ENCODE data around the gene ZNF687.
"Not testable (repeated sequence)": the region's sequence is repeated elsewhere in the genome, so short reads cannot be mapped to it uniquely, and the experiment has no call there.

Gene ZNF687

GRCh38 chr1:151281969-151282882 is at the start of gene ZNF687:
Gene ZNF687 (plus strand): TSS chr1:151282299. CDS start chr1:151286292, 3,993 bp downstream.
- DNase-seq (ENCODE audit: low spot score), result peak; percentile 100

- no peak for DNase-seq (ENCODE audit: low spot score)
Measured at GRCh38 chr1:151235235-151235634, 46.9 kb upstream of the ZNF687 start.

DNA sequence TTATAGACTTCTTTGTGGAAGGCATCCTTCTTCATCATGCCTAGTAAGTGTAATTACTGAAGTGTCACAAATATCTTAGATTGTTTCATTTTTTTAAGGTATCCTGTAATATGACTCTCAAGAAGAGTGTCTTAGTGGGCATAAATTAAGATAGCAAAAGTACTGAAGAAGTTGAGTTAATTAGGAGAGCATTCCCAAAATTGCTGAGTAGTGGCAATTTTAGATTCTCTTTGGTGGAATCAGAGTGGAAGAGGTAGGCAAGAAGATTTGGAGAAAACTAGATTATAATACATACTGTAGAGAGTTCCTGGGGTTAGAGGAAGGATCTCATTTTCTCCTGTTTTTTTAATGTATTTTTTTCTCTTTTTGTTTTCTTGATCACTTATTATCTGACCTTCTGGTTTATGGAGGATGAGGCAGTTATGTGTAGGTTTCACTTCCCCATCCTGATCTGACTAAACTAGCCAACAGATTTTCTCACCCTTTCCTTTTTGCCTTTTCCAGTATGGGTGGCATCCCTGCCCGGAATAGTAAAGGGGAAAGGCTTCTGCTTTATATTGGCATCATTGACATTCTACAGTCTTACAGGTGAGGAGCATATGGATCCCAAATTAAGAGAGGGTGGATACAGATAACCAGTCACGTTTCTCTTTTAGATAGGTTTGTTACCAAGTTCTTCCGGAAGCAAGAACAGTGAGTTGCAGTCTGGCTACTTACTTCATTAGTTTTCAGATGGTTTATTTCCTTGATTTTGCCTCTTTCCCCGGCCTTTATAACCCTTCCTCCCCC is 44.2 kb upstream of the ZNF687 start:
- no peak for DNase-seq (ENCODE audit: low spot score)

DNA sequence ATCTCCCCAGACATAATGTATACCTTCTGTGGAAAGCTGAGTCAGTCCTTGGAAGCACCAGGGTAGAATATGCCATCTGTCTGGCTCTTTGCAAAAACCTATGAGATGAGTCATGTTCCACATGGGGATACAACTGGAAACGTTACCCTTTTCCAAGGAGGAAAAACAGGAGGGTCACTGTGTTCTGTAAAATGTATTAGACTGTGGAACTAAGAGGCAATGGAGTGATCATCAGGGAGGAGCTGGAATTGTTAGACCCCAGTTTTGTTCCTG is 43.7 kb upstream of the ZNF687 start:
- peak; percentile 94 for DNase-seq (ENCODE audit: low spot score)

DNA sequence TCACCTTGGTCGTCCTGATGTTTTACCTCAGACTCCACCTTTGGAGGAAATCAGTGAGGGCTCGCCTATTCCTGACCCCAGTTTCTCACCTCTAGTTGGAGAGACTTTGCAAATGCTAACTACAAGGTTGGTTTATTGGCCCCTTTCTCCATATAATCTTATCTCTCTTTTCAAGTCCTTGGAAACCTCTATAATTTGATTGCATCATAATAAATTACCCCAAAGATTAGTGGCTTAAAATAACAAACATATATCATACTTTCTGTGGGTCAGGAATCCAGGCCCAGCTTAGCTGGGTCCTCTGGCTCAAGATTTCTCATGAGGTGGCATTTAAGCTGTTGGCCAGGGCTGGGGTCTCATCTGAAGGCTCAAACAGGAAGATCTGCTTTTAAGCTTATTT is 39.7 kb upstream of the ZNF687 start:
- no peak for DNase-seq (ENCODE audit: low spot score)

- no peak for DNase-seq (ENCODE audit: low spot score)
Measured at GRCh38 chr1:151243683-151244216, 38.3 kb upstream of the ZNF687 start.

GRCh38 chr1:151246786-151247185 is 35.3 kb upstream of the ZNF687 start:
- no peak for DNase-seq (ENCODE audit: low spot score)

DNA sequence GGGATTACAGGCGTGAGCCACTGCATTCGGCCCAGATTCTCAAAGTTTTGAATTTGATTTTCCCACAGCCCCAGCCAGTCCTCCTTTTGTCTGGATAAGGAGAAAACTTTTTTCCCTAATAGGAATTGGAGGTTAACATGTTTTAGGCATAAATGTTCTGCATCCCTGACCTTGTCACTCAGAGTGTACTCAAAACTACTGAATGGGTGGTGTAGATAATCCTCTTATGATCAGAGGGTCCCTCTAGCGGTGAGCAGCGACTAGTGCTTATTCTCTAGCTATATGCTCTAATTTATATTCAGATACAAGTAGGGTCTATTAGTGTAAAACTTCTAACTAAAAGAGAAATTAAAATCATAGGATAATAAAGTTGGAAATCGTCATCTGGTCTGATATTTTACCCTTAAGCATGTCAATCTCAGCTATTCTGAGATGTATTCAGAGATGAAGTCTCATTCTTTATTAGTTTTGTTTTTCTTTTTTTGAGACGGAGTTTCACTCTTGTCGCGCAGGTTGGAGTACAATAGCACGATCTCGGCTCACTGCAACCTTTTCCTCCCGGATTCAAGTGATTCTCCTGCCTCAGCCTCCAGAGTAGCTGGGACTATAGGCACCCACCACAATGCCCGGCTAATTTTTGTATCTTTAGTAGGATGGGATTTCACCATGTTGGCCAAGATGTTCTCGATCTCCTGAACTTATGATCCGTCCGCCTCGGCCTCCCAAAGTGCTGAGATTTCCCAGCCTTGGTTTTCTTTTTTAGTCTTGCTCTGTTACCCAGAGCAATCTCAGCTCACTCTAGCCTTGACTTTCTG is 30.2 kb upstream of the ZNF687 start:
- DNase-seq (ENCODE audit: low spot score), result peak; percentile 71

DNA sequence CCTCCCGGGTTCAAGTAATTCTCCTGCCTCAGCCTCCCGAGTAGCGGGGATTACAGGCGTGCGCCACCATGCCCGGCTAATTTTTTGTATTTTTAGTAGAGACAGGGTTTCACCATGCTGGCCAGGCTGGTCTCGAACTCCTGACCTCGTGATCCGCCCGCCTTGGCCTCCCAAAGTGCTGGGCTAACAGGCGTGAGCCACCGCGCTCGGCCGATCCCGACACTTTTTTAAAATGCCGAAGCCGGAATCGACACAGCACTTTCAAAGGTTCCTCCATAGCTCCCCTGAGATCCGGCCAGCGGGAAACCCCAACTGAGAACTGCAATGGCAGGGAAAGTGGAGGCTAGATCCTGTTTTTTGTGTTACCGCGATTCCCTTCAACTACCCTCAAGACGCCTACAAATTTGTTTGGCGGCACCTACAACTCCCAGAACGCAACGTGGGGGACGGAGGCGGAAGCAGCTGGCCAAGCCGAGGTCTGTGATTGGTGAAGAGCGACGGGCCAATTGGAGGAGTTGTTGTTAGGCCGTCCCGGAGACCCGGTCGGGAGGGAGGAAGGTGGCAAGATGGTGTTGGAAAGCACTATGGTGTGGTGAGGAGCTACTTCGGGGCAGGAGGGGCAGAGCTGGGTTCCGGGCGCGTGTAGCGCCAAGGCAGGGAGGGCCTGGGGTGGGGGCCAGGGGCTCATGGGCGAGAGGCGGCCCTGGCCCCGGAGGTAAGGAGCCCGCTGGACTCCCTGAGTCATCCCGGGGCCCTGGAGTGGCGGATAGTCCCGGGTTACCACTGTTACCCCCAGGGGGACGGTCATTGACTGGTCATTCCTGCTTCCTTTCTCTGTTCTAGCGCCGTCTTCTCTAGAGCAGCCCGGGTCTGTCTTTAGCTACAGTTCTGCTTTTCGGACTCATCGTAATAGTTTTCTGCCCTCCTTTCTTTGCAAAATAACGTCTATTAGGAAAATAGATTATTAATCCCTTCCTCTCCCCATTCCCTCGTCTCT is 27.6 kb upstream of the ZNF687 start, which contains the start of gene PSMD4:
Gene PSMD4, plus strand, starts transcription at position 518 of the 997 bp plus-strand sequence. Its CDS starts 49 bp downstream, at position 567.
- peak; percentile 99 for DNase-seq (ENCODE audit: low spot score)

GRCh38 chr1:151255381-151255780 is 26.7 kb upstream of the ZNF687 start:
- no peak for DNase-seq (ENCODE audit: low spot score)

DNA sequence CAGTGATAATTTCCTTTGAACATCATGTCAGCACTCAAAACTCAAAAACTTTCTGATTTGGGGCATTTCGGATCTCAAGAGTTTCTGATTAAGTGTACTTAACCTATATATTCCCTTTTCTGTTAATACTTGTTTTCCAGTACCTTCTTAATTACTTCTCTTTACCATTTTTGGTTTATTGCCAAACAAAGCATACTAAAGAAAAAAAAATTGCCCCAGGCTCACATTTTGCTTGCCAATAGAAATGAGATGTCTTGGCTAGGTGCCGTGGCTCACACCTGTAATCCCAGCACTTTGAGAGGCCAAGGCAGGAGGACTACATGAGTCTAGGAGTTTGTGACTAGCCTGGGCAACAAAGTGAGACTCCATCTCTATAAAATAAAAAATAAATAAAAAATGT is 22.7 kb upstream of the ZNF687 start:
- no peak for DNase-seq (ENCODE audit: low spot score)

DNA sequence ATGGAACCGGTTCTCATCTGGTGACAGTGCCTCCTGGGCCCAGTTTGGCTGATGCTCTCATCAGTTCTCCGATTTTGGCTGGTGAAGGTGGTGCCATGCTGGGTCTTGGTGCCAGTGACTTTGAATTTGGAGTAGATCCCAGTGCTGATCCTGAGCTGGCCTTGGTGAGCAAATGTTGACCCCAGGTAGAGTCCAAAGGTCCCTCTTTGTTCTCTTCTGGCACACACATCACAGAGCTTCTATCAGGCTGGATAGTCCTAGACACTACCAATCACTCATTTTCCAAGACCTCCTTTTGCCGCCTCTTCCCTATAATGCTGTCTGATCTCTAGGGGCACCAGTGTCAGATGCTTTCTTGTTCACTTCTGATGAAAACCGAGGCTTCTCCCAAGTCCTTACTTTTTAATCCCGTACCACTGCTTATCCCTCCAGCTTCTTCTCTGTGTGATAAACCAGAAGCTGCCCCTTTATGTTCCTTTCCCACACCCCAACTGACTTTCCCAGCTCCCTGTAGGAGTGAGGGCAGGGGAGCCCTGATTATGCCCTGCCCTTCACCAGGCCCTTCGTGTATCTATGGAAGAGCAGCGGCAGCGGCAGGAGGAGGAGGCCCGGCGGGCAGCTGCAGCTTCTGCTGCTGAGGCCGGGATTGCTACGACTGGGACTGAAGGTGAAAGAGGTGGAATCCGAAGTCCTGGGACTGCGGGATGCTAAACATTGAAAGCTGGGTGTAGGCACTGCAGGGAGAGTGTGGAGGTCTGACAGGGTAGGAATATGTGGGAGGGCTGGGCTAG is 16.5 kb upstream of the ZNF687 start:
- DNase-seq (ENCODE audit: low spot score), result no peak

- DNase-seq (ENCODE audit: low spot score), result no peak
Measured at GRCh38 chr1:151266315-151266714, 15.8 kb upstream of the ZNF687 start.

DNA sequence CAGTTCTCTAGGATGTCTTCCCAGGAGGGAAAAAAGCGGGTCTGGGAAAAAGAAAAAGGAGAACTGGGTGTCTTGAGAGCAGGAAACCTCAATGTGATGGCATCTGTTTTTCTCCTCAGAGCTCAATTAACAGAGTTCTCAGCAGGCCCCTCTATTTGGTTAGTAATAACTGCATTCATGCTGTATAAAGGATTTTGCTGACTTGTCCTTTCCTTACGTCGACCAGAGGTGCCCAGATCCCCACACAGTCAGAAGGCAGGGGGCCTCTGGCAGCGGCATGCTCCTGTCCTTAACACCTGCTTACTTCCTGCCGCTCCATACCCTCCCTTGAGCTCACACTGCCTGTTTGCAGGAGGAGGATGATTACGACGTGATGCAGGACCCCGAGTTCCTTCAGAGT is 15.3 kb upstream of the ZNF687 start:
- DNase-seq (ENCODE audit: low spot score), result no peak

DNA sequence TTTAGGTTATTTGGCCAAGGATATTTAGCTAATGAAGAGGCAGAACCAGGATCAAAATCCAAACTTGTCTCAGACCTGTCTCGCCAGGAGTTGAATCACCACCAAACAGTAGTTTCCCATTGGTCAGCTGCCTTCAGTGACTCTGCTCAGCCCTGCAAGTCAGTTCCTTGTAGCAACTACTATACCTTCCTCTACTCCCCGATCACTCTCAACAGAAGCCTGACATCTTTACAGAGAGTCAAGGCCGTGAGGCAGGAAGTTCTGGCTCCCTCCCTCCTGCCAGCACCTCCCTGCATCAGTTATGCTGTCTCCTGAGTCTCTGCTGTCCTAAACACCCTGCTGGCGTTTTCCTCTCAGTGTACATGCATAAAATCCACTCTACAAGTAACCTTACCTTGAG is 14.3 kb upstream of the ZNF687 start:
- no peak for DNase-seq (ENCODE audit: low spot score)

DNA sequence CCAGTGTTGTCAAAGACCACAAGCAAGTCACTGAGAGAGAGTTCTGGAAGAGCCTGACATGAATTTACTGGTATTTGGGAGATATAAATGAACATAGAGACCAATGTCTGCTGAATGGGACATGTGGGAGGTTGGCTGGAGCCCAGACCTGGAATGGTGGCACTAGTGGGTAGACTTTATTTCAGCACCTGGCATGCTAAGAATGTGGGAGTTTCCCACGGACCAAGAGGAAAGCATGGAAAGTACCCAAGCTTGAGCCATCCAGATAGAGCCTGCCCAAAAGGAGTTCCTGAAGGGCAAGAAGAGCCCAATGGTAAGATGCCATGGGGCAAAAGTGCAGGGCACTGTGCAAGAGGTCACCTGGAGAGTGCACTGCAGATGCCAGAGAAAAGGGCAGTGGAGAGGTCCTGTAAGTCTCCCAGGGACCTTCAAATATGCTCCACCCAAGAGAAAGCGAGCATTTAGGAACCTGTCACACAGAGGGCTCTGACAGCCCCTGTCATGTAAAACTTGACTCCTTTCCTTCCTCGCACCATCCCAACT is 8.1 kb upstream of the ZNF687 start:
- no peak for DNase-seq (ENCODE audit: low spot score)

DNA sequence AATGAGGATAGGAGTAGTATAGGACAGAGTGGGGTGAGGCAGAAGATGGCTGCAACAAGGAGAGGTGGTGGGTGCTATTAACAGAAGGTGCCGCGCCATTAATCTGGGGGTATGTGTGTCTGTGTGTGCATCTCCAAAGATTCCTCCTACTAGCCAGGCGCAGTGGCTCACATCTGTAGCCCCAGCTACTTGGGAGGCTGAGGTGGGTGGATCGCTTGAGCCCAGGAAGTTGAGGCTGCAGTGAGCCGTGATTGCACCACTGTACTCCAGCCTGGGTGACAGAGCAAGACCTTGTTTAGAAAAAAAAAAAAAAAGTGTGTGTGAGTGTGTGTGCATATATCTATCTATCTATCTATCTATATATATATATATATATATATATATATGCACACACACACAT is 6.8 kb upstream of the ZNF687 start:
- not testable (repeated sequence) for DNase-seq (ENCODE audit: low spot score)

DNA sequence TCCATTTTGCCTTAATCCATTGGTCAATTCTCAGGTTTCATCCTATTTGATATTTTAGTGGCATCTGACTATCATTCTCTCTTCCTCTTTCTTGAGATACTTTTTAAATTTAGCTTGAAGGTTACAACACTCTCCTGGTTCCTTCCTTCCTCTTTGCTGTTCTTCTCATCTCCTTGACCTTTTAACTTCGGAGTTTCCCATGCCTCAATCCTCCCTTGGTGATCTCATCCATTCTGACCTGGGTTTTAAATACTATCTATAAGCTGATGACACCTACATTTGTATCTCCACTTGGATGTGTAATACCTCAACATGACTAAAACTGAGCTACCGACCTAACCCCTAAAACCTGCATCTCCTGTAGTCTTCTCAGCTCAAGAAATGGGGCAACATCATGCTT is 4.8 kb upstream of the ZNF687 start:
- DNase-seq (ENCODE audit: low spot score), result no peak

DNA sequence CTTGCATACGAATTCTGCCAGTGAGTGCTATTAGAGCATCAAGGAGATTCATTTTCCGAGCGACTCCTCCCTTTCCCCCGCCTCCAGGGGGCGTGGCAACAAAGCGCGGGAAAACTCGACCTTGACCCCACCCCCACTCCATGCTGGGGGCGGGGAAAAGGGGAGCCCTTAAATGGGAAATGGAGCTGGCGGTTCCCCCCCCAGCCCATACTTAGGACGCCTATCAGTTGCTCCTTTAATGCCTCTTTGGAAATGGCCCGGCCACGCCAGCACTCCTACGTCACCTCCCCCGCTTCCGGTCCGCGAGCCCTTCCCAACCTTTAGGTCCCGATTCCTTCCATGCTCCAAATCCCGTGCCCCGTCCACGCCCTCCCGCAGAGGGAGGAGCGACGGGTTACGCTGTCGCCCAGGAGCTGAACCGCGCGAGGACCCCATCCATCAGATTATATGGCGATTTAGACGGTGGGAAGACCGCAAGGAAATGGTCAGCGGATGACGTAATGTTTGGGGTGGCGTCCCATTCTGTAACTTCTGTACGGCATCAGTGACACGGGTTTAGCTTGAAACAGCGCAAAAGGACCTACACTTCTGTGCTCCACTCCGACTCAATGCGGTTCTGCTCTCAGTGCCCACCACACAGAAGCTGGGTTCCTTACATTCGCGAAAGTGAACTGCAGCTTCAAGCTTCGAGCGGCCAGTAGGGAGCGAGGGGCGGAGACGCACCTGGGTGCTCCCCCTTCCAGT is 702 bp upstream of the ZNF687 start:
- peak; percentile 96 for DNase-seq (ENCODE audit: low spot score)

Measured in AG08395 (cell line).